ENCODE results near the gene GIT2.
A peak's percentile ranks its signal among the peaks of the same experiment; 100 is the strongest.

The GIT2 gene

GRCh38 chr12:109910969-109911348 is 85.2 kb downstream of the GIT2 start:
- peak; percentile 81 for ATAC-seq
- no peak for TF ChIP-seq POU6F1 (CRISPR knock-in tag; IDR thresholded peaks at IDR 0.05; ENCODE audit: borderline replicate concordance, low read depth)
- TF ChIP-seq SNAI2 (CRISPR knock-in tag; IDR thresholded peaks at IDR 0.05) = no peak
- no peak for TF ChIP-seq CSRNP3 (CRISPR knock-in tag; IDR thresholded peaks at IDR 0.05)
- no peak for TF ChIP-seq ZNF8 (CRISPR knock-in tag; IDR thresholded peaks at IDR 0.05)
- TF ChIP-seq TCF4 (CRISPR knock-in tag; IDR thresholded peaks at IDR 0.05; ENCODE audit: borderline replicate concordance) = no peak
- TF ChIP-seq PATZ1 (CRISPR knock-in tag; IDR thresholded peaks at IDR 0.05; ENCODE audit: borderline replicate concordance) = no peak
- no peak for TF ChIP-seq BACH2 (CRISPR knock-in tag; IDR thresholded peaks at IDR 0.05; ENCODE audit: borderline replicate concordance)
- no peak for TF ChIP-seq CSDC2 (CRISPR knock-in tag; IDR thresholded peaks at IDR 0.05)
- TF ChIP-seq GLIS3 (CRISPR knock-in tag; IDR thresholded peaks at IDR 0.05) = no peak

- no peak for ATAC-seq
- TF ChIP-seq CSRNP3 (CRISPR knock-in tag; IDR thresholded peaks at IDR 0.05) (no peak), CREB5 (CRISPR knock-in tag; IDR thresholded peaks at IDR 0.05; ENCODE audit: low read depth) (no peak), TCF4 (CRISPR knock-in tag; IDR thresholded peaks at IDR 0.05; ENCODE audit: borderline replicate concordance) (no peak), PATZ1 (CRISPR knock-in tag; IDR thresholded peaks at IDR 0.05; ENCODE audit: borderline replicate concordance) (no peak), ISL1 (CRISPR knock-in tag; IDR thresholded peaks at IDR 0.05) (no peak), ZNF565 (CRISPR knock-in tag; conservative IDR thresholded peaks at IDR 0.05; ENCODE audit: low read depth) (no peak), PPARA (CRISPR knock-in tag; IDR thresholded peaks at IDR 0.05; ENCODE audit: borderline replicate concordance) (no peak), ZC3H10 (CRISPR knock-in tag; IDR thresholded peaks at IDR 0.05) (no peak), ARNTL (CRISPR knock-in tag; IDR thresholded peaks at IDR 0.05; ENCODE audit: borderline replicate concordance, low read depth) (no peak), CSDC2 (CRISPR knock-in tag; IDR thresholded peaks at IDR 0.05) (no peak), RARB (CRISPR knock-in tag; IDR thresholded peaks at IDR 0.05) (no peak), POU6F1 (CRISPR knock-in tag; IDR thresholded peaks at IDR 0.05; ENCODE audit: borderline replicate concordance, low read depth) (no peak), GLIS3 (CRISPR knock-in tag; IDR thresholded peaks at IDR 0.05) (no peak), ZFP3 (CRISPR knock-in tag; IDR thresholded peaks at IDR 0.05) (no peak), ZFP30 (CRISPR knock-in tag; IDR thresholded peaks at IDR 0.05) (no peak), OSR1 (CRISPR knock-in tag; IDR thresholded peaks at IDR 0.05) (no peak)
Measured at GRCh38 chr12:109910254-109910968, 85.8 kb downstream of the GIT2 start.

Measured in SK-N-SH treated with all-trans-retinoic acid at 6 μM for 48 hours (cell line).